A673 (cell line): ENCODE data around the gene DDHD1.

Source experiments
- EZH2 ChIP-seq: fragments of 200-600 bp; sonication (generic); IDR thresholded peaks from 2 replicates; pipeline ENCODE4 v1.6.1; 2017; ENCODE audit warnings: borderline replicate concordance, low read depth, mild to moderate bottlenecking, mixed read lengths, antibody characterized with exemption, low read length; ENCODE audit not compliant: poor library complexity, severe bottlenecking
- TF ChIP-seq, protein P1 (sequence below): fragments of 300-800, 200-600 bp; sonication (generic); conservative IDR thresholded peaks from 2 replicates; pipeline ENCODE4 v1.5.1; 2017; ENCODE audit warnings: low read depth, mild to moderate bottlenecking, antibody characterized with exemption, low read length, moderate library complexity, mixed read lengths

DNA sequence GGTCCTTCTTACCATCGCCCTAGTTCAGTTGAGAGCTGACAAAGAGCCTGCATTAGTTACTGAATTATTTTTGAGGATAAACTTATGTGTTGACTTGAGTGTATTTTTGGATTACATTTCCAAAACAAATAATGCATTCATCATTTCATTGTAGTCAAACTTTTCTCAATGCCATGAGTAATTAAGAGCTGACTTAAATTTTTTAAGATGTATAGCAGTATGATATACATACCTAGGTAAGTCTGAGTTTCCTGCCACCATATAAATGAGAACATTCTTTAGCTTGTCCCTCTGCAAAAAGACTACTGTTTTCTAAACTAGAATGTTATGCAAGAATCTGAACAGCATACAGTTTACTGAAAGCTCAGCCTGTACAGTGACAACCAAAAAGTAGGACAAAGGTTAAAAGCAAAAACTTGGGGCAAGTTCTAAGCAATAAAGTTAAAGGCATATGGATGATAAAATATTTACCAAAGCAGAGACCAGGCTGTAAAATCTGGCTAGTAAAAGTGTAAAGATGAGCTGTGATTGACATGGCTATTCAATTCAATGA is 120.2 kb downstream of the DDHD1 start:
- TF ChIP-seq, protein P1, sequence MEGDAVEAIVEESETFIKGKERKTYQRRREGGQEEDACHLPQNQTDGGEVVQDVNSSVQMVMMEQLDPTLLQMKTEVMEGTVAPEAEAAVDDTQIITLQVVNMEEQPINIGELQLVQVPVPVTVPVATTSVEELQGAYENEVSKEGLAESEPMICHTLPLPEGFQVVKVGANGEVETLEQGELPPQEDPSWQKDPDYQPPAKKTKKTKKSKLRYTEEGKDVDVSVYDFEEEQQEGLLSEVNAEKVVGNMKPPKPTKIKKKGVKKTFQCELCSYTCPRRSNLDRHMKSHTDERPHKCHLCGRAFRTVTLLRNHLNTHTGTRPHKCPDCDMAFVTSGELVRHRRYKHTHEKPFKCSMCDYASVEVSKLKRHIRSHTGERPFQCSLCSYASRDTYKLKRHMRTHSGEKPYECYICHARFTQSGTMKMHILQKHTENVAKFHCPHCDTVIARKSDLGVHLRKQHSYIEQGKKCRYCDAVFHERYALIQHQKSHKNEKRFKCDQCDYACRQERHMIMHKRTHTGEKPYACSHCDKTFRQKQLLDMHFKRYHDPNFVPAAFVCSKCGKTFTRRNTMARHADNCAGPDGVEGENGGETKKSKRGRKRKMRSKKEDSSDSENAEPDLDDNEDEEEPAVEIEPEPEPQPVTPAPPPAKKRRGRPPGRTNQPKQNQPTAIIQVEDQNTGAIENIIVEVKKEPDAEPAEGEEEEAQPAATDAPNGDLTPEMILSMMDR, result no peak
- TF ChIP-seq EZH2, result no peak
